NCI-H1048 (cell line): ENCODE data around the gene KY.

Experiments
- DNase-seq: peaks from one replicate; lab custom pipeline; 2025; lab: John Stamatoyannopoulos, UW

The KY gene

GRCh38 chr3:134644731-134645514 lies 5.9 kb downstream of the KY start:
- DNase-seq, result no peak

- DNase-seq, result no peak
Observed at GRCh38 chr3:134643150-134643675, 7.6 kb downstream of the KY start.

GRCh38 chr3:134642445-134643149 lies 8.2 kb downstream of the KY start:
- DNase-seq, result no peak

GRCh38 chr3:134641671-134642300 lies 9.0 kb downstream of the KY start:
- no peak for DNase-seq

- DNase-seq, result no peak
Observed at GRCh38 chr3:134640872-134641470, 9.9 kb downstream of the KY start.

- DNase-seq, result no peak
Observed at GRCh38 chr3:134640378-134640777, 10.4 kb downstream of the KY start.

GRCh38 chr3:134638385-134639030 lies 12.3 kb downstream of the KY start:
- DNase-seq, result no peak

GRCh38 chr3:134636406-134636805 lies 14.4 kb downstream of the KY start:
- no peak for DNase-seq

GRCh38 chr3:134630506-134630905 lies 20.3 kb downstream of the KY start:
- no peak for DNase-seq

GRCh38 chr3:134628884-134629283 lies 21.9 kb downstream of the KY start:
- DNase-seq, result no peak

GRCh38 chr3:134627831-134628230 lies 23.0 kb downstream of the KY start:
- DNase-seq, result no peak

GRCh38 chr3:134625885-134626741 lies 24.7 kb downstream of the KY start:
- DNase-seq, result no peak

- DNase-seq, result no peak
Observed at GRCh38 chr3:134625462-134625861, 25.4 kb downstream of the KY start.

GRCh38 chr3:134624537-134625287 lies 26.1 kb downstream of the KY start:
- DNase-seq, result no peak

- DNase-seq, result no peak
Observed at GRCh38 chr3:134623615-134624245, 27.1 kb downstream of the KY start.

- DNase-seq, result no peak
Observed at GRCh38 chr3:134622806-134623365, 27.9 kb downstream of the KY start.

GRCh38 chr3:134621854-134622253 lies 29.0 kb downstream of the KY start:
- DNase-seq, result no peak

- DNase-seq, result no peak
Observed at GRCh38 chr3:134620476-134621115, 30.2 kb downstream of the KY start.
